ENCODE results near the gene ATP5F1D.

DNA sequence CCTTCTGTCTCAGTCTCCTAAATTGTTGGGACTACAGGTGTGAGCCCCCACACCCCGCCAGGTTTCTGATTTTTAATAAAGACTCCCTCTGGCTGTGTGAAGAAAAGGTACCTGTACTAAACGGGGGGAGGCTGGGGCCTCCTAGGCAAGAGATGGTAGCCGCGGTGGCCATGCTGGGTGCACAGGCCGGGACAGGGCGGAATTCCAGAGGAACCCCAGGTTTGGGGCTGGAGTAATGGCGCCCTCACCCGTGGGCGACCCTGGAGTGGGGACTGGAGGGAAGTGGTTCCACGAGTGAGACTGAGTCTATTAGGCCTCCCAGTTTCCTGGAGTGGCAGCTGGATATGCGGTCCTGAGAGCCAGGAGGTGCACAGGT is 2.1 kb upstream of the ATP5F1D start:
- TF ChIP-seq POLR2A (IDR thresholded peaks at IDR 0.05; ENCODE audit: low read depth, low read length) (no peak), POLR2AphosphoS5 (IDR thresholded peaks at IDR 0.05; ENCODE audit: low read depth, low read length) (no peak), POU2F2 (IDR thresholded peaks at IDR 0.05; ENCODE audit: low read depth, low read length) (no peak), TAF1 (IDR thresholded peaks at IDR 0.05; ENCODE audit: low read depth, low read length) (no peak), PAX5 (IDR thresholded peaks at IDR 0.05; ENCODE audit: insufficient read depth, low read length, severe bottlenecking) (no peak)
